Lung microvascular endothelial cell (primary cell): ENCODE data around the gene PHLDB2. TPM values are rescaled to one million over a fixed set of nuclear protein-coding genes. Genes with fewer than 3 reads are reported as not detected.

Experiments
- DNase-seq, 2 donors: peaks; one replicate each; pipeline versions ENCODE4 v3.0.0 to v3.0.0-alpha.2; 2010; ENCODE audit warnings: low read depth in 2 of 2
- total RNA-seq: library from RNA; depleted of rRNA; stranded (reverse); fragments of >200 nt; gene quantifications from 2 replicates; pipeline ENCODE4 v1.2.1, GENCODE V29; 2014

PHLDB2 gene
- total RNA-seq, 1 donor from 2014 or later, result 50.6 TPM

GRCh38 chr3:111989061-111989678, 130.1 kb downstream of the PHLDB2 start:
- peak; percentile 75 to 78 for DNase-seq

GRCh38 chr3:111993038-111993437, 134.0 kb downstream of the PHLDB2 start:
- DNase-seq, result no peak

- DNase-seq, result peak; percentile 8 to 16
Observed at GRCh38 chr3:111998636-111999483, 139.8 kb downstream of the PHLDB2 start, which contains the start of gene TAGLN3. TSS of gene TAGLN3 (plus strand) at chr3:111998922. CDS start at chr3:111999423, 501 bp downstream.

GRCh38 chr3:111999484-112000324, 140.6 kb downstream of the PHLDB2 start:
- DNase-seq, result no peak

GRCh38 chr3:112000367-112000771, 141.3 kb downstream of the PHLDB2 start:
- DNase-seq, result no peak

- no peak for DNase-seq
Observed at GRCh38 chr3:112000966-112001365, 141.9 kb downstream of the PHLDB2 start.

- DNase-seq, result no peak
Observed at GRCh38 chr3:112001526-112001925, 142.5 kb downstream of the PHLDB2 start.

- peak in 1 of 2 donors; percentile 22 for DNase-seq
Observed at GRCh38 chr3:112002096-112002971, 143.3 kb downstream of the PHLDB2 start.

GRCh38 chr3:112003321-112004080, 144.4 kb downstream of the PHLDB2 start:
- DNase-seq, result no peak

- no peak for DNase-seq
Observed at GRCh38 chr3:112004187-112004586, 145.1 kb downstream of the PHLDB2 start.

- no peak for DNase-seq
Observed at GRCh38 chr3:112004669-112005068, 145.6 kb downstream of the PHLDB2 start.

GRCh38 chr3:112005091-112005672, 146.1 kb downstream of the PHLDB2 start:
- DNase-seq, result no peak

- no peak for DNase-seq
Observed at GRCh38 chr3:112007633-112008032, 148.6 kb downstream of the PHLDB2 start.

- DNase-seq, result no peak
Observed at GRCh38 chr3:112009670-112010069, 150.6 kb downstream of the PHLDB2 start.

- no peak for DNase-seq
Observed at GRCh38 chr3:112010636-112011035, 151.6 kb downstream of the PHLDB2 start.

- DNase-seq, result no peak
Observed at GRCh38 chr3:112011376-112011940, 152.4 kb downstream of the PHLDB2 start.

GRCh38 chr3:112012205-112012992, 153.3 kb downstream of the PHLDB2 start:
- no peak for DNase-seq

- peak; percentile 66 to 75 for DNase-seq
Observed at GRCh38 chr3:112013058-112013783, 154.2 kb downstream of the PHLDB2 start.
